Non-pigmented ciliary epithelial cell (primary cell): ENCODE data around the gene CD47.

Experiments used
- DNase-seq: peaks from one replicate; pipeline ENCODE4 v3.0.0-alpha.2; 2010; ENCODE audit warnings: low read depth

The CD47 gene

GRCh38 chr3:108051005-108051404 lies 39.8 kb downstream of the CD47 start:
- no peak for DNase-seq

GRCh38 chr3:108047987-108048386 lies 42.8 kb downstream of the CD47 start:
- no peak for DNase-seq

DNA sequence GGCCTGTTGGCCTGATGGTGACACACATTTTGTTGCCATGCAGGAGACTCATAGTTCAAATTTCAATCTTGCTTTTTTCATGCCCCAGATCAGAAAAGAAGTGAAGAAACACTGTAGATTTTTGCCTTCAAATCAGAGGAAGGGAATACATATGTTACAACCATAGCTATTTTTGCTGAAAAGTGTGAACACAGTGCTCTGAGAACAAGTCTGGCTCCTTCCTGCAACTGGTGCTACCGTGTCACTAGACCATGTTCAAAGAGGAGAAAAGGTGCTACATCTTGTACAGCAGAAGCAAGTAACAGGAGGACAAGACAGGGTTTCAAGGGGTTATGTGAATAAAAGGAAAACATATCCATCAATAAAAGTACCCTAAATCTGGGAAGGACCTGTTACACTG lies 44.6 kb downstream of the CD47 start:
- no peak for DNase-seq

DNA sequence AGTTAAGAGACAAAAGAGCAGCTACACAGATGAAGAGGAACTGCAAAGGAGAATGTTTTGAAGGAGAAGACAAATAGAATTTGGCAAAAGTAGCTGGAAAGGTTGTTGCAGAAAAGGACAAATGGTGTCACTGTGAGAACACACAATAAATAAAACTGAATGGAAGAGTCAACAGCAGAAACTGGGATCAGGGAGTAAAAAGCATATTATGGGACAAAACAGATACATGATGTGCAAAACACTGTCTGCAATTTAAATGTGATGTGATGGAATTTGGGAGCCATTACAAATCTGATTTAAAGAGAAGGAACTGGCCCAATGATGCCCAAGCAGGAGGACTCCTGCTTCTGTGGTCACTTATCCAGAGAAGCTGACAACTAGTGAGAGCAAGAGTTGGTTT lies 46.1 kb downstream of the CD47 start:
- DNase-seq: no peak

DNA sequence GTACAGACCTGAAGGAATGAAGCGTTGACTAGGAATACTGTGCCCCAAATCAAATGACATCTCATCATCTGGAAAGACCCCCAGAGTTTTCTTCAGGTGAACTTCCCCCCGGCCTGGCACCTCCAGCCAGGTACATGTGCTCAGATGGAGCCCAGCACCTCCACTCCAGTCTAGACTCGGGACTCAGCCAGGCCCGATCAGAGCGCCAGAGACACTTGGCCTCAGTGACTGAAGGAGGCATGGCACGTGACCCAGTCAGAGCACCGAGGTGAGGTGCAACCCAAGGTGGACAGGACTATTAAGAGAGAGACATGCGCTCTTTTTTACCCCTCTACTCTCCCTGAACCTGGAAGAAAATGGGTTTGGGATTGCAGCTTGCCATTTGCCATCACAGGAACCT lies 48.5 kb downstream of the CD47 start:
- DNase-seq: no peak

GRCh38 chr3:108041253-108041652 lies 49.6 kb downstream of the CD47 start:
- no peak for DNase-seq

GRCh38 chr3:108037770-108038169 lies 53.1 kb downstream of the CD47 start:
- no peak for DNase-seq

DNA sequence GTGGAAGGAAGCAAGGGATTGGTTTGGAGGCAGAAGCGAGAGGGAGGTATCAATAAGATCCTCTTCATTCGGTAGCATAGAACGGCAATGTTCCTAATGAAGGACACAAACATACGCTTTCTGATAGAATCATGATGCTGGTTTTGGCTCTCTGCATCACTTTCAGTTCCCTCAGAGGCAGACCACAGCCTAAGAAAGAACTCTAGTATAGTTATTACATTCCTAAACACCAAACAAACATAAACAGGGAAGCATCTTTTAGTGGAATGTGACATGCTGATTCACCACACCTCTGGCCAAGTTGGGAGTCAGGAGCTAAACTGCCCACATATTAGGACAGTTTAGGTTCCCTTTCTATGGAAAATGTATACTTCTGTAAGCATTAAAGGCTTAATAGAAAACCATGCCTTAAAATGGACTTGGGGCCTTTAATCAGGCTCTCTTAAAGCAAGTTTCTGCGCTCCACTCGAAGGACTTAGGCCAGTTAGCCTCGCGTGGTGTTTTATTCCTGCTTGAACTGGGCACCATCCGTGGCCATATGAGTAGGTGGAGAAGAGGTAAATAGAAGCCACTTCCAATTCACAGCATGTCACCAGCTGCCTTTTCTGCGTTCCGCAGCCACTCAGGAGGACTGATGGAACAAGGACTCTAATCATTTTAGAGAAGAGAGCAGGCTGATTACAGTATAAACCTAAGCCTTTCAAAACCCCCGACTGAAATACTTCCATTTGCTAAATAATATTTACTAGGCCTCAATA lies 53.7 kb downstream of the CD47 start:
- DNase-seq: no peak

DNA sequence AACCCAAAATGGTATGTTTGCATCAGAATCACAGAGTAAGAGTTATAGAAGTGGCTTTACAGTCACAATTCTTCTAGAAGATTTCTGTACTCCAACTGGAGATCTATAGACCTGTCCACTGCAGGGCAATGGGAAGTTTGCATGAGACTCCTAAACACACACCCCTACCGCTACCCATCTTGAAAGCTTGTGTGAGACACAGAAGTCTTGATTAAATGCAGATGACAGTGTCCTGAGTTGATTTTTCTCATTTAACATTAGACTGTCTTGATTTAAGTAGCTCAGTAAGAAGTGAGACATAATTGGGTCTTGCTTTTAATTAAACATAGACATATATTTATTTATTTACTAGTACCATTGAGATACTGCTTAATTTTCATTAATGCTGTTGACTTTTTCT lies 54.4 kb downstream of the CD47 start:
- DNase-seq: no peak

DNA sequence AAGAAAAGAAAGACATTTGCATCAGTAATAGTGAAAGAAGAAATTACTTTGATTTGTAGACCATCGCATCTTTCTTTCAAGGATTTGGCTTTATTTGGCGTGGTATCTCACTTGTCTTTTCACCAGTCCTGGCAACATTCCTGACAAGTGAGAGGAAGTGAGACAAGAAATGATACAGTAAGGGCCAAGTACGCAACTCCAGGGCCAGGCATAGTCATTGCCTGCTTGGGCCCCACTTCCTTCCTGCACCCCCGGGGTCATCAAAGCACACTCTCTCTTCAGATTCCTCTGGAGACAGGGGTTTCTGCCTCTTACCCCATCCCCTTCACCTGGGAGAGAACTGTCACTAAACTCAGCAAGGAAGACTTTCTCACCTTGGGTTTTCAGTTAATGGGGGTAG lies 55.1 kb downstream of the CD47 start:
- DNase-seq: no peak

DNA sequence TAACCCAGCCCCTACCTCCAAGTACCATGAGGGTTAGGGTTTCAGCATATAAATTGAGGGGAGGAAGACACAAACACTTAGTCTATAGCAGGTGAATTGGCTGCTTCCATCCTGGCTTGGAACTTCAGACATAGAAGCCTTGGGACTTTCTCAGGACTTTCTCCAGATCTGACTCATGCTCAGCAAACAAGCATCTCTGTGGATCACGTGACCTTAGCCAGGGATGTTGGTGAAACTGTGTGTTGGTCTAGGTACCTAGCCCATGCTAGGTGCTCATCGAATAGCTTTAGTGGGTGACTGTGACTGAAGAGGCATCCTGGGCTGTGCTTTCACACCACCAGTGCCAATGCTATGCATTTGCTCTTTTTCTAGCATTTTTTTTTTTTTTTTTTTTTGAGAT lies 58.9 kb downstream of the CD47 start:
- DNase-seq: no peak

- no peak for DNase-seq
These were observed 59.9 kb downstream of the CD47 start for GRCh38 chr3:108030960-108031359.

DNA sequence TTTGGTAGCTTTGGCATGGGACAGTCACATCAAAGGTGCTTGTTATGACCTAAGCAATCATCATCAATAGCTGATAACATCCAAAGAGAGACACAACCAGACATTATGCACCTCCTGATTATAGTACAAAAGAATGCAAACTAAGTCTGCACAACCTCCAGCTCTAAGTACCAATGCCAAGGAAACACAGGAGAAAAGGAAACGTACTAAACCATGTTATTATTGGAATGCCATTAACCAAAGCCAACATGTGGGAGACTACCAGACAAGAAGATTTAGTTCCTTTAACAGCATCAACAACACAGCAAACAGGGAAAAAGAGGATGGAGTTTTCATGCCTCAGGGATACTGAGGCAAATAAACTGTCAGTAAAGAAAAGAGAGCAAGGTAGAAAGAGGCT lies 61.4 kb downstream of the CD47 start:
- no peak for DNase-seq

DNA sequence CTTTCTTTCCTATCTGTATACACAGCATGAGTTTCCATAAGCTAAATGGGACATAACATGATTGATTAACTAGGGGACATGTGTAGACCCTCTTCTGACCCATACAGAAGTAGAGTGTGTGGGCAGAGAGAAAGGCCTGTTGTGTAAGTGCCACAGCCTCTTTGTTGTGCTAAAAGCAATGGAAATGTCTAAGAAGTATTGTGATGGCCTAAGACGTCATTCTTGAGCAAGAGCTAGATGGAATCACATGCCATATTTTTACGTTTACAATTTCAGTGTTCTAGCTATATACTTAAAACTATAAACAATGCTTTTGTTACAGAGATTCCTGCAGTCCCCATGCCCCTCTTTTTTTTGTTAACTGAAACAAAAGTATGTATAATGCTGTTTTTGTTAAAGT lies 61.9 kb downstream of the CD47 start:
- DNase-seq: no peak

DNA sequence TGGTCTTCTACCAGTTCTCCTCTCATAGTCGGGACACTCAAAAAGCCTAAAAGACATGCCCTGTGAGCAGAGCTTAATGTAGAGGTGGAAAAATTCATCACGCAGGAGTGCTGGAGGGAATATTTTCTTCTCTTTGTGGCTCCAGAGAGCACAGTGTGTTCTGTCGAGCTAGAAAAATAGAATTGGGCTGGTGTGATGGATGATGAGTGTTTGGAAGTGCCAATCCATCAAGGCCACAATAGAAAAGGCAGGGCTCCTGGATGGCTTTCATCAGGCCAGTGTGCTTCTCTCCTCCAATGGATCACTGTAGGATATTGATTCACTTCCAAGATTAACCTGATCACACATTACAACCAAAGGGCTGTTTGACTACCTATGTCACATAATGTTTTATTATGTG lies 65.7 kb downstream of the CD47 start:
- DNase-seq: no peak

- no peak for DNase-seq
These were observed 66.5 kb downstream of the CD47 start for GRCh38 chr3:108024146-108024850.

DNA sequence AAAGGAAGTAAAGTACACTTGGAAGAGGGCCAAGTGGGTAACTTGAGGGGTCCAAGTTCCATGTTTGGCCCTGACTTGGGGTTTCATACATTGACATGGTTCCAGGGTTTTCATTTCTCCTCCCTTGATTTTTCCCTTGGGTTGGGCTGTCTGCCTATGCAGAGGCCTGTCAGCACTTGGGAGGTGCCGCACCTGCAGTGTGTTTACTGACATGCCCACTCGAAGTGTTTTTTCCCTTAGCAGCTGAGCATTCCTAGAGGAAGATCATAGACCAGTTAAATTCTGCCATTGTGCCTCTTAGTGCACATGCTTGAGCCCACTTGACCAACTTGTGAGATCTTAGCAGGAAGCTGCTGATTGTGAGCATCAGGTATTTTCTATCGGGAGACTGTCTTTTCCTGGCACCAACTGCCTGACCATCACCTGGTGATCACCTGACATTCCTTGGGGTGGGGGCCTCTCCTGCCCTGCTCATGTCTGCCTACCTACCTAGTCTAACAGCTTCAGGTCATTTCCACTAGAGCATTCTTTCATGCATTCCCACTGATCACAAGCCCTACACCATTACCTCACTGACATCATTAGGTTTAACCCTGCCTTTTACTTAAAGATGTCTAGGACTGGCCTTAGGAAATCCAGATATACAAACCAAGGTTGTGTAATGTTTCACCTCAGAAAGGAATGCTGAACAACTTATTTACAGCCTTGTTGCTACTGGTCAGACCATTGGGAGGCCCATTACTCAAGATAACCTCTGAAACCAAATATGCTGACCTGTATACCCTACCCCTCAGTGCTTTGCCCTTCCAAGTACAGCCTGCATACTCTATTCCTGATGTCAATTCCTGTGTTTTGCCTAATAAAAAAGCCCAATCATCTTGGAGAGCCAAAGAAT lies 68.3 kb downstream of the CD47 start:
- DNase-seq: no peak

DNA sequence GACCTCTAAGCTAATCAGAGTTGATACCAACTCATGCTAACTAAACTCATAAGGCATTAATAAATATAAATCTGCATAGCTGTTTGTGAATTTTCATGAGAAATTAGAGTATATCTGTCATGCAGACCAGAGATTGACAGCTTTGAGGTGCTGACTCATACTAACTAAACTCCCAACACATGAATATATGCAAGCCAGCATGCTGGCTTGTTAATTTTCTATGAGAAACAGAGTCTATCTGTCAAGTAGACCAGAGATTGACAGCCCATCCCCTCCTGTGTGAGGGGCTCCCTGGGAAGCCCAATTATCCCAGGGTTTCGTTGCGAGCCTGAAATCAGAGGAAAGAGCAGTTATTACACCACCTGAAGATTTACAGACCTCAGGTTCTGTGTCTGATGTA lies 69.3 kb downstream of the CD47 start:
- no peak for DNase-seq

- DNase-seq: no peak
These were observed 69.7 kb downstream of the CD47 start for GRCh38 chr3:108021131-108021530.

DNA sequence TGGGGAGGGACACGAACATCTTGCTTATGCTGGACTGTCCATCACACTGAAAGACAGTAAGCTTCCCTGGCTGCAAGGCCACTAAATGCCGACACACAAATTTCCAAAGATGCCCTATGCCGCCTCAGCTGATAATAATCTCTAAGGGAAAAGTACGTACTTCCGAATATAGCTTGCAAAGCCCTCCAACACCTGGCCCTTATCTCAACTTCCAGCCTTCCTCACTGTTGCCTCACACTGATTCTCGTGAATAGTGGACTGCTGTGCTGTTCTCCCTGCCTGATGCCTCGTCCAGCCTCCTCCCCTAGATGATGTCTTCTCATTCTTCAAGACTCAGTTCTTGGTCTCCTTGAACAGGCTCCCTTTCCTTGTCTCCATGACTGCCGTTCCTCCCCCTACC lies 72.3 kb downstream of the CD47 start:
- no peak for DNase-seq

GRCh38 chr3:108017587-108017986 lies 73.2 kb downstream of the CD47 start:
- no peak for DNase-seq

- DNase-seq: no peak
These were observed 75.9 kb downstream of the CD47 start for GRCh38 chr3:108014943-108015342.
